PFSK-1 (cell line): ENCODE results near the gene DENND10.

Source experiments
- FOXP2 ChIP-seq: optimal IDR thresholded peaks from 2 replicates; pipeline ENCODE3; 2011; ENCODE audit warnings: borderline replicate concordance, control low read depth, inconsistent platforms; ENCODE audit not compliant: insufficient read depth; ENCODE audit errors: extremely low read length, extremely low read depth
- POLR2AphosphoS5 ChIP-seq: IDR thresholded peaks from 2 replicates; pipeline ENCODE4 v1.6.1; 2012; ENCODE audit warnings: low read depth, mild to moderate bottlenecking, control low read depth, low read length, moderate library complexity
- SIN3A ChIP-seq: IDR thresholded peaks from 2 replicates; pipeline ENCODE4 v1.6.1; 2012; ENCODE audit warnings: mild to moderate bottlenecking, low read length, moderate library complexity, borderline replicate concordance; ENCODE audit not compliant: insufficient read depth
- TAF1 ChIP-seq: IDR thresholded peaks from 2 replicates; pipeline ENCODE4 v1.6.1; 2012; ENCODE audit warnings: low read length, control low read depth, borderline replicate concordance; ENCODE audit not compliant: insufficient read depth
- TF ChIP-seq, protein P1 (sequence below), 2 experiments: IDR thresholded peaks; 2 replicates each; pipeline versions ENCODE4 v1.6.1 to v1.8.0; 2011 to 2012; ENCODE audit warnings: low read depth in 2 of 2, low read length in 2 of 2, control low read depth in 1 of 2, inconsistent platforms in 1 of 2, mild to moderate bottlenecking in 1 of 2, moderate library complexity in 1 of 2; ENCODE audit not compliant: insufficient read depth in 1 of 2

Gene DENND10

DNA sequence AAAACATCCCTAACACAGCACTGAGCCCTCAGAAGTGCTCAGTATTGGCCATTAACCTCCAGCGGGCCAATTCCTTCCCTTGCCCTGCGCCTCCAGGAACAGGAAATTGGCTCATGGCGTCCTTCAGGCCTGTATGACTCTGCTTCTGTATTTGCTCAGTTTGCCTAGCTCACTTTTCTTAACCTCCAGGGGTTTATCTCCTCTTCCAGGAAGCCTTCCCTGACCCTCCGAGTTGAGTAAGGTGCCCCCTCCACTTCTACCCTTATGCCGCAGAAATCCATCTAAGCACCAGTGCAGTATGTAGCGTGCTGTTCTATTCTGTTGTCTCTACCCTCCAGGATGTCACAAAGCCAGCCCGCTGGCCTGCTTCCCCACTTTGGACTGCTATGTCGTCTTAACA, 62.7 kb downstream of the DENND10 start:
- no peak for TF ChIP-seq POLR2AphosphoS5
- no peak for TF ChIP-seq SIN3A
- TF ChIP-seq TAF1: no peak
- no peak for TF ChIP-seq FOXP2
- TF ChIP-seq, protein P1, sequence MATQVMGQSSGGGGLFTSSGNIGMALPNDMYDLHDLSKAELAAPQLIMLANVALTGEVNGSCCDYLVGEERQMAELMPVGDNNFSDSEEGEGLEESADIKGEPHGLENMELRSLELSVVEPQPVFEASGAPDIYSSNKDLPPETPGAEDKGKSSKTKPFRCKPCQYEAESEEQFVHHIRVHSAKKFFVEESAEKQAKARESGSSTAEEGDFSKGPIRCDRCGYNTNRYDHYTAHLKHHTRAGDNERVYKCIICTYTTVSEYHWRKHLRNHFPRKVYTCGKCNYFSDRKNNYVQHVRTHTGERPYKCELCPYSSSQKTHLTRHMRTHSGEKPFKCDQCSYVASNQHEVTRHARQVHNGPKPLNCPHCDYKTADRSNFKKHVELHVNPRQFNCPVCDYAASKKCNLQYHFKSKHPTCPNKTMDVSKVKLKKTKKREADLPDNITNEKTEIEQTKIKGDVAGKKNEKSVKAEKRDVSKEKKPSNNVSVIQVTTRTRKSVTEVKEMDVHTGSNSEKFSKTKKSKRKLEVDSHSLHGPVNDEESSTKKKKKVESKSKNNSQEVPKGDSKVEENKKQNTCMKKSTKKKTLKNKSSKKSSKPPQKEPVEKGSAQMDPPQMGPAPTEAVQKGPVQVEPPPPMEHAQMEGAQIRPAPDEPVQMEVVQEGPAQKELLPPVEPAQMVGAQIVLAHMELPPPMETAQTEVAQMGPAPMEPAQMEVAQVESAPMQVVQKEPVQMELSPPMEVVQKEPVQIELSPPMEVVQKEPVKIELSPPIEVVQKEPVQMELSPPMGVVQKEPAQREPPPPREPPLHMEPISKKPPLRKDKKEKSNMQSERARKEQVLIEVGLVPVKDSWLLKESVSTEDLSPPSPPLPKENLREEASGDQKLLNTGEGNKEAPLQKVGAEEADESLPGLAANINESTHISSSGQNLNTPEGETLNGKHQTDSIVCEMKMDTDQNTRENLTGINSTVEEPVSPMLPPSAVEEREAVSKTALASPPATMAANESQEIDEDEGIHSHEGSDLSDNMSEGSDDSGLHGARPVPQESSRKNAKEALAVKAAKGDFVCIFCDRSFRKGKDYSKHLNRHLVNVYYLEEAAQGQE (IDR thresholded peaks at IDR 0.05; ENCODE audit: insufficient read depth in 1 of 2, low read depth in 2 of 2, low read length in 2 of 2): no peak

GRCh38 chr10:119167041-119167440, 63.1 kb downstream of the DENND10 start:
- no peak for TF ChIP-seq TAF1
- no peak for TF ChIP-seq FOXP2
- no peak for TF ChIP-seq SIN3A
- no peak for TF ChIP-seq POLR2AphosphoS5
- TF ChIP-seq, protein P1 (IDR thresholded peaks at IDR 0.05; ENCODE audit: insufficient read depth in 1 of 2, low read depth in 2 of 2, low read length in 2 of 2): no peak

DNA sequence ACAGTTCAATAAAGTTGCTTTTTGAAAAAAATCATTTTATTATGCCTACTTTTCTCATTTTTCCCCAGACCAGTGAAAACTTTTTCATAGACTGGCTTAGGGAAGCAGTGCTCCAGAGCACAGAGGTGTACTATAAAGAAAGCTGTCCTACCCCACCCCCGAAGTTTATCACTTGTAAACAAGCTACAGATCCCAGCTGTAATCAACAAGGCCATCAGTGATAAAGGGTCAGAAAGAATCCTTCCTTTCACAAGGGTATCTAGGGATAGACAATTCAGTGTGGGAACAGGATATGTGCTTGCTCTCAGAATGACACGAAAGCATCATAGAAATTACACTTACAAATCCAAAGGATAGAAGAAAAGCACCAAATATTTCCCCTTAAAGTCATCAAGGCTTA, 70.2 kb downstream of the DENND10 start:
- TF ChIP-seq, protein P1 (IDR thresholded peaks at IDR 0.05; ENCODE audit: insufficient read depth in 1 of 2, low read depth in 2 of 2, low read length in 2 of 2): no peak
- TF ChIP-seq SIN3A: no peak
- no peak for TF ChIP-seq POLR2AphosphoS5
- no peak for TF ChIP-seq FOXP2
- no peak for TF ChIP-seq TAF1

- TF ChIP-seq TAF1 (no peak), SIN3A (no peak), FOXP2 (no peak), POLR2AphosphoS5 (no peak)
- TF ChIP-seq, protein P1 (IDR thresholded peaks at IDR 0.05; ENCODE audit: insufficient read depth in 1 of 2, low read depth in 2 of 2, low read length in 2 of 2): no peak
These were observed 72.3 kb downstream of the DENND10 start for GRCh38 chr10:119176166-119176565.

GRCh38 chr10:119177708-119178371, 73.9 kb downstream of the DENND10 start:
- TF ChIP-seq TAF1: no peak
- TF ChIP-seq, protein P1 (IDR thresholded peaks at IDR 0.05; ENCODE audit: insufficient read depth in 1 of 2, low read depth in 2 of 2, low read length in 2 of 2): no peak
- TF ChIP-seq FOXP2: no peak
